C4-2B (cell line): ENCODE results near the gene ZFAND5.

Source experiments
- CTCF ChIP-seq: fragments of 450-650 bp; conservative IDR thresholded peaks from 2 replicates; pipeline ENCODE4 v1.5.1; 2017; ENCODE audit warnings: mild to moderate bottlenecking
- ZFX ChIP-seq: fragments of 450-650 bp; IDR thresholded peaks from 2 replicates; pipeline ENCODE4 v1.6.1; 2017

- no peak for TF ChIP-seq CTCF
- TF ChIP-seq ZFX, result no peak
These were observed 26.4 kb downstream of the ZFAND5 start for GRCh38 chr9:72338631-72339030.
